Neuronal stem cell (in vitro differentiated cells): ENCODE measurements around the gene ANKIB1.

Experiments
- DNase-seq: peaks from one replicate; pipeline ENCODE4 v3.0.0-alpha.2; 2013; ENCODE audit warnings: low spot score
- H2AFZ ChIP-seq: one replicate; pipeline ENCODE4 v1.6.1; 2013; ENCODE audit warnings: mild to moderate bottlenecking, low read length, inconsistent platforms
- H2AK5ac ChIP-seq: 2 replicates; pipeline ENCODE4 v1.6.1; 2013; ENCODE audit warnings: low read depth, mild to moderate bottlenecking, inconsistent platforms, low read length, moderate library complexity, mixed read lengths
- H2BK120ac ChIP-seq: 2 replicates; pipeline ENCODE4 v1.6.1; 2013; ENCODE audit warnings: low read depth, mild to moderate bottlenecking, inconsistent platforms, low read length, moderate library complexity, mixed read lengths
- H2BK12ac ChIP-seq: one replicate; pipeline ENCODE4 v1.6.1; 2013; ENCODE audit warnings: low read length, inconsistent platforms
- H2BK15ac ChIP-seq: 2 replicates; pipeline ENCODE4 v1.6.1; 2013; ENCODE audit warnings: mild to moderate bottlenecking, low read length, inconsistent platforms, mixed read lengths
- H2BK5ac ChIP-seq: one replicate; pipeline ENCODE4 v1.6.1; 2013; ENCODE audit warnings: inconsistent platforms, mild to moderate bottlenecking, low read length, moderate library complexity
- H3K14ac ChIP-seq: one replicate; pipeline ENCODE4 v1.6.1; 2013; ENCODE audit warnings: low read length, inconsistent platforms
- H3K18ac ChIP-seq: 2 replicates; pipeline ENCODE4 v1.6.1; 2013; ENCODE audit warnings: low read length, inconsistent platforms
- H3K23ac ChIP-seq: 2 replicates; pipeline ENCODE4 v1.6.1; 2013; ENCODE audit warnings: low read depth, mild to moderate bottlenecking, mixed read lengths, low read length, inconsistent platforms; ENCODE audit not compliant: poor library complexity
- H3K27ac ChIP-seq: replicated peaks from 3 replicates; pipeline ENCODE4 v1.5.1; 2013; ENCODE audit warnings: low read length, inconsistent platforms
- H3K27me3 ChIP-seq, 3 experiments: 2 replicates each; pipeline ENCODE4 v1.6.1; 2013; ENCODE audit warnings: low read length in 3 of 3, mild to moderate bottlenecking in 2 of 3, inconsistent platforms in 1 of 3, low read depth in 1 of 3, mixed read lengths in 1 of 3, moderate library complexity in 1 of 3; ENCODE audit not compliant: control insufficient read depth in 3 of 3, insufficient read depth in 3 of 3
- H3K36me3 ChIP-seq, 2 donors: replicated peaks in 1 of 2; 2 replicates each; pipeline ENCODE4 v1.6.1; 2013; ENCODE audit warnings: low read length in 2 of 2; ENCODE audit not compliant: control insufficient read depth in 2 of 2, insufficient read depth in 2 of 2
- H3K4ac ChIP-seq: 2 replicates; pipeline ENCODE4 v1.6.1; 2013; ENCODE audit warnings: inconsistent platforms, mild to moderate bottlenecking, low read length, moderate library complexity
- H3K4me1 ChIP-seq, 2 donors: 1 replicate in 1 of 2; 2 replicates in 1 of 2; pipeline ENCODE4 v1.6.1; 2013; ENCODE audit warnings: low read length in 2 of 2, low read depth in 1 of 2; ENCODE audit not compliant: control insufficient read depth in 2 of 2, insufficient read depth in 1 of 2
- H3K4me2 ChIP-seq: one replicate; pipeline ENCODE4 v1.6.1; 2013; ENCODE audit warnings: mild to moderate bottlenecking, low read length, inconsistent platforms; ENCODE audit not compliant: insufficient read depth, poor library complexity, severe bottlenecking
- H3K4me3 ChIP-seq, 2 donors: 2 replicates each; pipeline ENCODE4 v1.5.1; 2013; ENCODE audit warnings: low read length in 2 of 2, mild to moderate bottlenecking in 2 of 2, inconsistent platforms in 1 of 2, moderate library complexity in 1 of 2
- H3K79me1 ChIP-seq: one replicate; pipeline ENCODE4 v1.6.1; 2013; ENCODE audit warnings: low read depth, mild to moderate bottlenecking, inconsistent platforms, low read length, moderate library complexity
- H3K9ac ChIP-seq: one replicate; pipeline ENCODE4 v1.6.1; 2013; ENCODE audit warnings: mild to moderate bottlenecking, low read depth, low read length, inconsistent platforms; ENCODE audit not compliant: poor library complexity
- H3K9me3 ChIP-seq, 2 donors: replicated peaks in 1 of 2; 2 replicates each; pipeline versions ENCODE3 to v1.6.1; 2013; ENCODE audit warnings: low read length in 2 of 2, mild to moderate bottlenecking in 2 of 2, inconsistent platforms in 1 of 2, low read depth in 1 of 2, mixed read lengths in 1 of 2, moderate library complexity in 1 of 2; ENCODE audit not compliant: control insufficient read depth in 2 of 2, insufficient read depth in 1 of 2
- H4K8ac ChIP-seq: one replicate; pipeline ENCODE4 v1.6.1; 2013; ENCODE audit warnings: low read depth, mild to moderate bottlenecking, inconsistent platforms, low read length, moderate library complexity
- H4K91ac ChIP-seq: one replicate; pipeline ENCODE4 v1.6.1; 2013; ENCODE audit warnings: low read length, low read depth, mild to moderate bottlenecking, inconsistent platforms; ENCODE audit not compliant: poor library complexity
- WGBS, 2 donors: extraction: QIAGEN DNeasy Blood & Tissue Kit; methylation state at CpG; one replicate each; pipeline ENCODE4 v1.1.7; 2013; ENCODE audit warnings: missing lambda C conversion rate in 2 of 2, mixed read lengths in 1 of 2; ENCODE audit not compliant: insufficient read length in 2 of 2, insufficient replicate concordance in 1 of 2; ENCODE audit errors: extremely low coverage in 2 of 2; 5-methylcytosine and 5-hydroxymethylcytosine counted together

The ANKIB1 gene

GRCh38 chr7:92368741-92369140, 123.0 kb downstream of the ANKIB1 start:
- Histone ChIP-seq H2BK5ac (no peak overlapping the region), H4K91ac (no peak overlapping the region), H3K27ac (no peak overlapping the region), H3K4me2 (no peak overlapping the region), H3K79me1 (no peaks in the 10 kb centered on the region), H4K8ac (no peak overlapping the region), H3K4ac (no peak overlapping the region), H3K23ac (no peak overlapping the region), H2AK5ac (no peak overlapping the region), H2AFZ (no peak overlapping the region), H3K14ac (no peak overlapping the region), H2BK12ac (no peak overlapping the region), H3K9me3 (no peaks in the 10 kb centered on the region), H3K4me1 (no peaks in the 10 kb centered on the region), H2BK120ac (no peak overlapping the region), H3K27me3 (no peaks in the 10 kb centered on the region), H3K4me3 (no peak overlapping the region), H3K18ac (no peak overlapping the region), H3K36me3 (peaks cover 5 to 54% of the 10 kb centered on the region in 2 donors), H3K9ac (no peak overlapping the region), H2BK15ac (no peak overlapping the region)
- DNase-seq = no peak
- no CpG with 5 or more reads among the region's 1 CpG for WGBS, 2 donors

GRCh38 chr7:92375013-92375412, 129.2 kb downstream of the ANKIB1 start:
- Histone ChIP-seq H2BK120ac (no peak overlapping the region), H3K9ac (no peak overlapping the region), H3K4ac (no peak overlapping the region), H3K27me3 (no peaks in the 10 kb centered on the region), H4K8ac (no peak overlapping the region), H3K27ac (no peak overlapping the region), H2AFZ (no peak overlapping the region), H2BK5ac (no peak overlapping the region), H3K79me1 (no peaks in the 10 kb centered on the region), H3K18ac (no peak overlapping the region), H3K4me3 (no peak overlapping the region), H3K9me3 (peaks cover 4 to 9% of the 10 kb centered on the region in 2 donors), H2BK12ac (no peak overlapping the region), H4K91ac (no peak overlapping the region), H3K4me2 (no peak overlapping the region), H3K4me1 (no peaks in the 10 kb centered on the region), H3K36me3 (peaks cover 9 to 59% of the 10 kb centered on the region in 2 donors), H3K23ac (no peak overlapping the region), H2BK15ac (no peak overlapping the region), H3K14ac (no peak overlapping the region), H2AK5ac (no peak overlapping the region)
- no peak for DNase-seq

- Histone ChIP-seq H2BK5ac (no peak overlapping the region), H3K4me1 (no peaks in the 10 kb centered on the region), H3K27ac (no peak overlapping the region), H3K36me3 (peaks cover 2 to 56% of the 10 kb centered on the region in 2 donors), H3K4me3 (no peak overlapping the region), H3K18ac (no peak overlapping the region), H2AK5ac (no peak overlapping the region), H3K27me3 (no peaks in the 10 kb centered on the region), H2AFZ (no peak overlapping the region), H3K79me1 (no peaks in the 10 kb centered on the region), H4K91ac (no peak overlapping the region), H3K9ac (no peak overlapping the region), H3K4me2 (no peak overlapping the region), H2BK120ac (no peak overlapping the region), H3K4ac (no peak overlapping the region), H3K23ac (no peak overlapping the region), H2BK15ac (no peak overlapping the region), H2BK12ac (no peak overlapping the region), H3K9me3 (no peaks in the 10 kb centered on the region), H3K14ac (no peak overlapping the region), H4K8ac (no peak overlapping the region)
- DNase-seq = no peak
- no CpG with 5 or more reads among the region's 5 CpGs for WGBS, 2 donors
These were observed 145.3 kb downstream of the ANKIB1 start for GRCh38 chr7:92391071-92391470.

- no peak overlapping the region for H3K23ac ChIP-seq
- no peak overlapping the region for H3K18ac ChIP-seq
- H3K9me3 ChIP-seq = no peaks in the 10 kb centered on the region
- no peak overlapping the region for H2AFZ ChIP-seq
- H2AK5ac ChIP-seq = no peak overlapping the region
- H2BK15ac ChIP-seq = no peak overlapping the region
- no peak overlapping the region for H4K91ac ChIP-seq
- no peak for DNase-seq
- H3K4me1 ChIP-seq = no peaks in the 10 kb centered on the region
- H2BK12ac ChIP-seq = no peak overlapping the region
- H3K4ac ChIP-seq = no peak overlapping the region
- no peak overlapping the region for H4K8ac ChIP-seq
- H3K4me3 ChIP-seq = no peak overlapping the region
- no peak overlapping the region for H2BK5ac ChIP-seq
- H2BK120ac ChIP-seq = no peak overlapping the region
- WGBS, 2 donors = no CpG with 5 or more reads among the region's 6 CpGs
- no peak overlapping the region for H3K4me2 ChIP-seq
- H3K36me3 ChIP-seq = peaks cover 16 to 59% of the 10 kb centered on the region in 2 donors
- H3K27ac ChIP-seq = no peak overlapping the region
- no peaks in the 10 kb centered on the region for H3K27me3 ChIP-seq
- H3K14ac ChIP-seq = no peak overlapping the region
- no peak overlapping the region for H3K9ac ChIP-seq
- no peaks in the 10 kb centered on the region for H3K79me1 ChIP-seq
These were observed 151.8 kb downstream of the ANKIB1 start for GRCh38 chr7:92397542-92397941.
